HG03159 (cell line): ENCODE measurements around the gene APCDD1.

ENCODE experiments used
- ATAC-seq: cut with Tn5 transposase; IDR thresholded peaks from one replicate; pipeline ENCODE4 v1.9.1; 2021; ENCODE audit warnings: mild to moderate bottlenecking, moderate library complexity; ENCODE audit not compliant: unreplicated experiment

APCDD1 gene

DNA sequence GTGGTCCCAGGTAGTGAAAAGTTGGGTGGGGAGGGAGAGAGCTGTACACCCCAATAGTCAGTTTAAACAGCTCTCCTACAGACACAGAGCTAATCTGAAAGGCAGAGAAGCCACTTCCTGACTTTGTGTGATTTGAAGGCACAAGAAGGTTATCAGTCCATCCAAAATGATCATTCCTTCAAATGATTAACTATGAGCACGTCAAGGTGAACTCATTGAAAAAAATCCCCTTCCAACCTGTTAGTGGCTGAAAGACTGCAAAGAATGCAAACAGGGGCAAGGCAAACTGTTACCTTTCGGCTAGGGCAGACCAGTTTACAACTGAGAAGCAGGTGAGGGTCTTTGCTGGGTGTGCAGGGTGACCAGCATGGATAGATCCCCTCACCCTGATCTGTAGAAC is 22.8 kb upstream of the APCDD1 start:
- ATAC-seq: no peak

DNA sequence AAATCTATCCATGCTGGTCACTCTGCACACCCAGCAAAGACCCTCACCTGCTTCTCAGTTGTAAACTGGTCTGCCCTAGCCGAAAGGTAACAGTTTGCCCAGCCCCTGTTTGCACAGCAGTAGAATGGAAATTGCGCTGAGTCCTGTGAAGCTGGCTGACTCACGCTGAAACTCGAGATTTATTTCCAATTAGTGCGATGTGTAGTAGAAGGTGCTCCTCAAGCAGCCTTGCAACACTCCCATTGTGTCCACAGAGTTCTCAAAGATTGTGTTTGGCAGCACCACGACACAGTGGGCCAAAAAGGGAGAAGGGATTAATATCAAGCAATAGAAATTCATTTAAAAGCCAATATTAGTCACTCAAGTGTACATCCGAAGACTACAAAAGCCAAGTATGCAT is 21.7 kb upstream of the APCDD1 start:
- no peak for ATAC-seq

DNA sequence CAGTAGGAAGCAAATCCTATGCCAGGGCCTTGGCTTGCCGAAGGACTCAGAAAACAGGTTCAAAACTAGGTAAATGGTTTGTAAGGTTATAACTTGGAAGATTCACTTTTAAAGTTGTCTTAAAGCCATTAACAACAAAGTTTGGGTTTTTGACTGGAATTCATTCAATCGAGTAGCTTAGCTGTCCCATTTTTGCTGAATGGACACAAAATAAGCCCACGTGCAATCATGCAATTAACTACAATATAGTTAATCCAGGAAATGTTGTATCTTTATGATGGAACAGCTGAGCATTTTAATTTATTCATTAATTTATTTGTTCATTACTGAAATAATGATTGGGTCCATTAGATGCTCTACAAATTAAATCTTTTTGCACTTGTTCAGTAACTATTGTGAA is 18.3 kb upstream of the APCDD1 start:
- ATAC-seq: no peak

DNA sequence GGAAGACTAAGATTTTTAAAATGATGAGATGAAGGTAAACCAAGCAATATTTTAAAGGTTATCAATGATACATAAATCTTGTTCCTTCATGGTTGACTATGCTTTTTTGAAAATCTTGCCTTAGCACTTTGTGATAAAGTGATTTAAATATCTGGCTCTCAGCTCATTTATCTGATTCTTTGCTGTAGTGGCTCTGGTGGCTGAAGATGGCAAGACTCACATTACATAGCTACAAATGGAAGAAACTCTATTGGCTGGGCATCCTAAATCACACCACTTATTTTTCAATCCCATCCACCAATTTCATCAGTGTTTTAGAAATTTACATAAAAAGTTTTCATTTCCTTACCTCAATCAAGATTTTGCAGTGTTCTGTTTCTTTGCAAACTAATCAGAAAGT is 16.6 kb upstream of the APCDD1 start:
- no peak for ATAC-seq

DNA sequence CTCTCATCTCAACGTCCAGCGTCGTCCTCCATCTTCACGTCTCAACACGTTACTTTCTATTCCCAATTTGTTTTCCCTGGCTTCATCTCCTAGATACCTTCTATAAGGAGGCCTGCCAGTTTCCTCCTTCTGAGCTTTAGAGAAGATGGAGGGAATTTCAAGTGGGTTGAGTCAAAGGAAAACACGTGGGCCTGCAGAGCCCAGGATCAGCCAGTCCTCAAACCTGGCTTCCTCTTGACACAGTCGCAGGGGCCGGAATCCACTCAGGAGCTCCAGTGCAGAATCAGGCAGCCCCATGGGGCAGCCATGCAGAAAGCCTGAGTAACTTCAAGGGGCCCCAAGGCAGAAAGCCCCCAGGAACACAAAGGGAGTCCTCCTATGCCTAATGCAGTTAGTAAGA is 14.5 kb upstream of the APCDD1 start:
- no peak for ATAC-seq

DNA sequence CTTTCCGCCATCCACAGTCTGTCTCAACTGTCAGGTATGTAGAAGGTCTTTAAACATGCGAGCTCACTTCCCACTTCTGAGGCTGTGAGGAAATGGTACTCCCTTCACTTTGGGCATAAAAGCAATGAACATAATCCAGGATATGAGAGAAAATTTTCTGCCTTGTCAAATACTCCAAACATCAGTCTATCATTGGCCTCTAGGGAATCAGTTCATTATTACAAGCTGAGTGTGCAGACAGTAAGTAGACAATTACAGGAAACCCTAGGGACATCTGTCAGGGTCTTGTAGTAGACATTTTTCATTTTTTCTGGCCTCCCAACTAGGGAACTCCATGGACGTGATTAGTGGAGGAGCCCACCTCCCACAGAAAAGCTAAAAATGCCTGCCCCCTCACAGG is 13.6 kb upstream of the APCDD1 start:
- ATAC-seq: no peak

DNA sequence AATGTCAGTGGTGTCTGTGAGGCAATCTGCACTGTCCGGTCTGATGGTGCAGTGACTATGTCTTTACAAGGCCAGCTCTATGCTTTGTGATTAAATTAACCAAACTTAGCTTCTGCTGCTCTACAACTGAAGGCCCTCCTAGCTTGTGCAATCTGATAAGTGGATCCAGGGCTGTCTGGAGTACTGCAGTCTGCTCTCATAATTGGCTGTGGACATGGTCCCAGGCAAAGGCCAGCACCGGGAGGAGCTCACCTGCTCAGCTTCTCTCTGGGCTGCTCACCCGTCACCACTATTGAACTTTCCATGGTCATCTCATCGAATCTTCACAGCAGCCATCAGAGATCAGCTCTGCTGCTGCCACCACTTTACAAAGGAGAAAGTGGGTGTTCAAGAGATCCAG is 13.0 kb upstream of the APCDD1 start:
- no peak for ATAC-seq

DNA sequence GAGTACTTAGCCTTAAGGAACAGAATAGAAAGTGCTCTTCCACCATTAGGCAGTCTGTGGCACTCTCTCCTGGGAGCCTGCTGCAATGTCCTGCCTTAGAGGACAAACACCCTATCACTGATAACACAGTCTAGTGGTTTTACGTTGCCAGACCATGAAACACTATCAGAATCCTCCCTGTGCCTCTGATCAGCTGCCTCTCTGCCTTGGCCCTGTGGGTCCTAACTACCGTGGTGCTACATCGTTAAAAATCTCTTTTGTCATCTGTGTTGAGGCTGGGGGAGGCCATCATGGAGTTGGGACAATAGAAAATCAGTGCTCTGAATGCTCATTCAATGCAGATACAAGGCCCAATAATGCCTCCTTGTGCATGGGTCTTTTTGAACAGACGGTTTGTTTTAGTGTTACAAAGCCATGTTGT is 11.9 kb upstream of the APCDD1 start:
- ATAC-seq: no peak

DNA sequence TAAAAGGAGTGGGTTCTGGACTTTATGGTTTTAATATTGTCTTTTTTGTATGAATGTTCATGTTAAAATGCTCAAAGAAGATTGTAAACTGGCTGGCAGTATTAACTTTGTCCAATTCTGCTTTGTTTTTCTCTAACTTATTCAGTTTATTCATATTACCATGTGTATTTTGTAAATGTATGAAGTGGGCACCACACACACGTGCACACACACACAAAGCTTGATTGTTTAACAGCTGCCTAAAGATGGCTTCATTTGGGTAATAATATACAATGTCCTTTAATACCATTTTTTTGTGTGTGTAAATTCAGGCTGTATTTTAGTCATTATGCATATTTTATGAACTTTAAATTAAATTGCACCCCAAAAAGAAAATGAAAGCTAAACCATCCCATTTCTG is 11.4 kb upstream of the APCDD1 start:
- ATAC-seq: no peak

DNA sequence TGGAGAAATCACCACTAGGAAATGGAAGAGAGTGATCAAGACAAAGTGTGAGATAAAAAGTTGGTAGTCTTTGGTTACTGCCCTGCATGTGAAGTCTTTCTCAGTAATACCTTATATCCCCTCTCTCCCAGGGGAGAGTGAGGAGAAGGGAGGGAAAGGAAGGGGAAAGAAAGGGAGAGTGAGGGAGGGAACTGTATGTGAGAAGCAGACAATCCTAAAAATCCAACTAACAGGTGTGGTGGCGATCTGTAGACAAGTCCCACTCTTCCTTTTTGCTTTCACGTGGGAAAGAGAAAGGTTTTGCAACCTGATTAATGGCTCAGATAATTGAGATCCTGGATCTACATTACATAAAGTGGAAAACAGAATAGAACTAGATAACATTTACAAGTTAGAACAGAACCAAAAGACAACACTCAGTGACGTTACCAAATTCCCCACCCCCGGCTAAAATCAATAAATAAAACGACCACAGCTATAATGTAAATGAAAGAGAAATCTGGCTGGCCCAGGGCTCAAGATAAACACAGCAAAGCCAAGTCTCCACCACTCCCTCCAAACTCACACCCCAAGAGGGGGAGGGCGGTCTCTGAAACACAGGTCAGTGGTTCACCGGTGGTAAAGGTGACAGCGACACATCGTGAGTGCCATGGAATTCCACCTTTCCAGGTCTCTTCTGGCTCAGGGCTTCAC is 10.0 kb upstream of the APCDD1 start:
- ATAC-seq: no peak

DNA sequence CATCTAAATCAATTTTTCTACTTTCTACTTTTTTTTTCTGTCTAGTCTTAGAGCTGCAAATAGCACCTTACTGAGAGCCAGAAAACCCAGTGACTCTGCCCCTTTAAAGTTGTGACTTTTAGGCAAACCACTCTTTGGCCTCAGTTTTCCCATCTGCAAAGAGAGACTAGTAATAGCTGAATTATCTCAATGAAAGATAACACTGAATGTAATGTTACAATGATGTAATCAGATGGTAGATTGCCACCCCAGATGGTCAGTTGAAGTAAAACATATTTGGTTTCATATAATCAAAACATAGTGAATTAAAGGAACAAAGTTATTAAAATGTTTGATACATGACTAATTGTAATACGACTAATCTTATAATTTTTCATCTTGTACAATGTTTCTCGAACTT is 5.0 kb upstream of the APCDD1 start:
- no peak for ATAC-seq

DNA sequence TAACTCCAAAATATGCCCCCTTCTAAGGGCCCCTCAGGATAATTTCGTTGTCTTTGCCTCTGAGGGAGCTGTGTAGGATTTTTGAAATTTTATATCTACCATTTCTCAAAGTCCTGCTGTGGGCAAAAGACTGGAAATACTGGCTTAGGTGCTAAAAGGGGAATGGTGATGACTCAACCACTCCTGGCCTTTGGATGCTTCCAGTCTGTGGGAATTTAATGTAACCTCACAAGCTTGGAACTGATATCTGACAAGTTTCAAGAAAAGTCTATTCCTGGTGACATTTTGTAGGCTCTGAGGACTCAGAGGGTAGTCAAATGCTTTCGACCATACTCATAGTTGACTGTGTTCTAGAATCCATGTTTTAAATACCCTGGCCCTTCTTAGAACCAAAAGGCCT is 3.4 kb upstream of the APCDD1 start:
- no peak for ATAC-seq

DNA sequence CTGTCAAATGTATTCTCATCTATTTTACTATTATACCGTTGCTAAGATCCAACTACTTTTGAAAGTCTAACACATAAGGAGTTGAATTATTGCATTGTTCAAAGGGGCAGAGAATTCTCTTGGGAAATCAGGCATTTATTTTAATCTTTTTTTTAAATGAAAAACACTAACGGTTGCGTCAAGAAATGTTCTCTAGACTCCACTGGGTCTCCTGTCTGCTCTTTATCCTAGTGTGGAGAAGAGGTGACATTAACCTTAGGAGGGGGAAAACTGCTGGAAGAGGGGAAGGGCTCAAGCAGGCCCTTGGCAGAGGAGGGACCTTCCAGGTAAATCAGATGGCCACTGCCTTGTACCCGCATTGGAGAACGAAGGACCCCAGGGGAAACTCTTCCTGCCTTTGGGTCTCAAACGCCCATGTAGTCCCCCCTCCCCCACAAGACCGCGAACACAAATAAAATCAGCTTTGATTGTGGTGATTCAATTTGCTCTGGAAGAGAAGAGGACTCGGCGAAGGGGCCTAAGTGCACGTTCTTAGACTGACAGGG is 1.1 kb upstream of the APCDD1 start:
- no peak for ATAC-seq

DNA sequence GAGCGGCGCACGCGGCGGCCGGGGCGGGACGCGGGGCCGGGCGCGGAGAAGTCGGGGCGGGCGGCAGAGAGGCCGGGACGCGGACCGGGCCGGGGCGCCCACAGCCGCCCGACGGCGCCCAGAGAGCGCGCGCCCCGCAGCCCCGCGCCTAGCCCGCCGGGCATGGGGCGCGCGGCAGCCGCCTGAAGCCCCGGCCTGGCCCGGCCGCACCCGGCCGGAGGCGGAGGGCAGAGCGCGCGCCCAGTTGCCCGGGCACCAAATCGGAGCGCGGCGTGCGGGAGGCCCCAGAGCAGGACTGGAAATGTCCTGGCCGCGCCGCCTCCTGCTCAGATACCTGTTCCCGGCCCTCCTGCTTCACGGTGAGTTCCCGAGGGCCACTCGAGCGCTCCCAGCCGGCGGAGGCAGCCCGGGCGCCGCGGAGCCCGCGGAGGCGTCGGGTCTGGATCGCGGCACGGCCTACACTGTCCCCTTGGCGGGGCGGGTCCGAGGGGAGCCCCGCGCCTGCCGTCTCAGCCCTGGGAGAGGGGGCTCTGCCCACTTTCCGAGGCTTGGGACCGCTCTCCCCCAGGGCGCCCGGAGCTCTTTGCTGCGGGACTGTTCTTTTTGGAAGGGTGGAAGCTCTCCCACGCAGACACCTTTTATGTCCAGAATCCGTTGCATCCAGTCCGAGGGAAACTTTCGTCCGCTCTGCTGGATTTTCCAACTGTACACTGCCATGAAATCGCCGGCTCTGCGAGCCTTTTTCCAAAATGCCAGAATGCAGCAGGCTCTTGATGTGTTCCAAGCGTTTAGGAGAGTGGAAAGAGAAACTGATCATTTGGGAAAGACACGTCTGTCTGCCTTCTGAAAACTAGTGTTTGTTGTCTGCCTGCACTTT is 484 bp downstream of the APCDD1 start:
- no peak for ATAC-seq

DNA sequence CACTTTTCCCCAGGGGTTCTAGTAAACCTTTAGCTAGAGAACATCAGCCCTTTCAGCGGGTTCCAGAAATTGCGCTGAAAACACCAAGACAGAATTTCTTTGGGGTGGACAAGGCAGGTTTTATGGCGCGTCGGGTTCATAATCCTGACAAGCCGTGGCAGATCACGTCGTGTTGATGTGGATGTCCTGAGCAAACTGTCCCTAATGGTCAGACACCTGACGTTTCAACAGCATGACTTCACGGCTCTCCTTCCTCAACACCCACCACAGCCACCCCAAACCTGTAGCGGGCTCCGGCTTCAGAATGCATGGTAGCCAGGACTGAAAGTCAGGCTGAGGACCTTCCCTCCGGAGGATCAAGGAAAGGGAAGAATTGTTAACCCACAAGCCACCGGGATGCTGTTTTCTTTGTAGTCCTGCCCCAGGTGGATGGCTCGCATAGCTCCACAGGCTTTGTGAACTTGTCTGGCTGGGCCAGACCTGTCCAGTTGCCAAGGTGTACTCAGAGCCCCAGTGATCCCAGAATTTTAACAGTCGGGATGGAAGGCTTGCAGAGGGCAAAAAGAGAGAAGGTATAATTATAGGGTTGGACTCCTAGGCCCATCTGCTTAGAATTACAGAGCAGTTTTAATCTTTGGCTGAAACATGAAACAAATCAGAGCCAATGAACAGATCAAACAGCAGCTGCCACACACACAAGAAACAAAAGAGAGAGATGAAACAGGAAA is 1.5 kb downstream of the APCDD1 start:
- no peak for ATAC-seq

DNA sequence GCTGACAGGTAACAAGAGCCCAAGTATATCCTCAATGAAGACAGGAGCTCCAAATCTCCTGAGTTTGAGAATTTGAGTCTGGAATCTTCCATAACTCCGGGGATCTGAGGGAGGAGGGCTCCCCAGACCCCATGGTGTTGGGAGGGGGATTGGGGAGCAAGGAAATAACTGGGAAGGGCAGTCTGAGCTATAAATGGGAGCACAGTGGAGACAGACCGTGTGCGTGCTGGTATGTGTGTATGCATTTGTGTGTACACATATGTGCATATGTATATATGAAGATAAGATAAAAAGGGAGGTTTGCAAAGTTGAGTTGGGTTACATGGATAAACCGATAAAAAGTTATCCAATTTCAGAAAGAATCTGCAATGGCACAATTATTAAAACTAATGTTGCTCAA is 2.3 kb downstream of the APCDD1 start:
- ATAC-seq: no peak

DNA sequence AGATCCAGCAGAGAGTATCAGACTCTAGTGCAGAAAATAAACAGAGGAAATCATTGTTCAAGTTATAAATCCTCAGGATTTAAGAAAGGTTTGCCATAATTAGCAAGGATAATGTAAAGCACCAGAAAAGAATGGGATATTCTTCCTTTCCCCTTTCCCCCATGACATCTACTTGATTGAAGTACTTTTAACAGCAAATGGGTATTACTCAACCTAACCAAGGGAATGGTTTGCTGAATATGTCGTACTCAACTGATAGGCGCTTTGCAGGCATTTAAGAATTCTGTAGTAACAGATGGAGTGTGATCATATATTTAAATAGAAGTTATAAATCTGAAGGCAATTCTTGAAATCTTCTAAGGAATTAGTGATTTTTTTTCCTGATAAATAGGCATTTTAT is 2.7 kb downstream of the APCDD1 start:
- ATAC-seq: no peak

DNA sequence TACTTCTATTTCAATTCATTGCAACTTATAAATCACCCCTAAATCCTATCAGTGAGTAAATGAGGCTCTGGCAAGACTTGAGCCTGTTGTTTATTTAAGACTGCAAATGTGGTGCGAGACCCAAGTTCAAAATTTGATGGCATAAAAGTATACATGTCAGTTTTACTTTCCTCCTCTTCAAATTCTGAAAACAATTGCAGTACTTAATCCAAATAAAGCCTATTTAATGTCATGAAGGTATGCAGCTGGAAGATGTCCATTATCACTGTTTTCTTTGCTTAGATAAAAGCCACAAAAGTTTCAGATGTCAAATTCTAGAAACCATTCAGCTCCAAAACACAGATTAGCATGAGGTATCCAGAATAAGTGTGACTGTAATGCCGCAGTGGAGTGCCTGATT is 3.3 kb downstream of the APCDD1 start:
- no peak for ATAC-seq

DNA sequence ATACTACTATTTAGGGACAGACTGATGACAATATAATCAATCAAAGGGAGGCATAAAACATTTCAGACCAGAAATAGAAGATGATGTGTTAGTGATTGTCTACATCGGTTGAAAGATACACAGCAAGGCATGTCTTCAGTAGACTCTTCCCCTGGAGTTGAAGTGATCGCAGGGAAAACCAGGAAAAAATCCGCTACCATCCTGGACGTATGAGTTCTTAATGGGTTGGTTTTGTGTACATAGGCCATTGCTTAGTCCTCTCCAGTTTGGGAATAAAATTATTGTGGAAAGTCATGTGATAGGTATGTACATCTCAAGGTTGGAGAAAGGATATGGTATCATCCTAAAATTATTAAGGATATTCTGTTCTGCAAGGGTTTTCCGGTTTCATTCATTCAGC is 4.3 kb downstream of the APCDD1 start:
- ATAC-seq: no peak

DNA sequence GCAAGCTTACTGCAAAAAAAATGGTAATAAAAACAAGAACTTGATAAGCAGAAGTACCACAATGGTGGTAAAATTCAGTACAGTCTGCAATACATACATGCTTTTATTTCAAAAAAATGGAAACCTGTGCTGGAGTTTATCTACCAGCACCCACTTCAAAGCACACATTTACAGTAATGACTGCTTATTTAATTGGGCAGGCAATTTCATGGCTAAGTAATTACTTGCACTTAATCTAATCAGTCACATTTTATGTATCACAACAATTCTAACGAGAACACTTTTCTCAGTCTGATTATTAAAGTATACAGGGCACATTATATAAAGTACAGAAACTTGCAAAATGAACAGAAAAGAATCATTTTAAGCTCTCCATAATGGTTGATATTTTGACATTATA is 5.2 kb downstream of the APCDD1 start:
- ATAC-seq: no peak

DNA sequence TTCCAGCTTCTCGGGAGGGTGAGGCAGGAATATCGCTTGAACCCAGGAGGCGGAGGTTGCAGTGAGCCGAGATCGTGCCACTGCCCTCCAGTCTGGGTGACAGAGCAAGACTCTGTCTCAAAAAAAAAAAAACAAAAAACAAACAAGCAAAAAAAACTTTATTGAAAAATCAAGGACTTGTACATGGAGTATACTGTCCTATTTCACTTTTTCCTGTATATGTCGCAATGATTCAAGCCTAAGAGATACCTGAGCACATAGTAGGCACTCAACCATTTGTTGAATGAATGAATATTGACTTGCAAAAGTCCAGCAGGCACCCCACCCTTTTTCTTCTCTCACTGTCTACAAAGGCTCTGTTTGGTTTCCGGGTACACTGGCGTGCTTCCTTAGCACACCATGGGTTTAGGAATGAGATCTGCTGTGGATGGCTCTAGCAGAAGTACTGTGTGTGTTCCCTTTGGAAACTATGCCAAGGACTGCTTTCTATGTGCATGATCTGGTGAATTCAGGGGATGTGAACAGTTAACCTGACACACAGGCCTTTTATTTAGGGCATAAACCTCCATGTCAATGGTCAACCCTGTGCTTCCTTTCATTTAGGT is 6.1 kb downstream of the APCDD1 start:
- ATAC-seq: no peak
